A549 (cell line): ENCODE data around the gene CYP2D6.
"Not testable (repeated sequence)": the region's sequence is repeated elsewhere in the genome, so short reads cannot be mapped to it uniquely, and the experiment has no call there.

Experiments
- CTCF ChIP-seq: fragments of >200 bp; sonication (Bioruptor Twin); formaldehyde crosslinking; IDR thresholded peaks from 3 replicates; pipeline ENCODE4 v1.5.1; 2016
- EP300 ChIP-seq, 2 experiments: fragments of >200 bp; sonication (Bioruptor Twin); formaldehyde crosslinking; IDR thresholded peaks; 2 replicates in 1 of 2; 3 replicates in 1 of 2; pipeline ENCODE4 v1.6.1; 2016 to 2017
- MAX ChIP-seq: IDR thresholded peaks from 2 replicates; pipeline ENCODE4 v1.6.1; 2012
- POLR2A ChIP-seq: IDR thresholded peaks from 2 replicates; pipeline ENCODE4 v1.6.1; 2012; ENCODE audit warnings: mild to moderate bottlenecking, low read length
- RCOR1 ChIP-seq: fragments of 150-350 bp; IDR thresholded peaks from 2 replicates; pipeline ENCODE4 v1.6.1; 2014; ENCODE audit warnings: antibody characterized with exemption, low read length, low read depth
- RFX5 ChIP-seq: fragments of 450-650 bp; IDR thresholded peaks from 2 replicates; pipeline ENCODE4 v1.7.1; 2014; ENCODE audit warnings: antibody characterized with exemption, mild to moderate bottlenecking, moderate library complexity
- ZSCAN20 ChIP-seq: fragments of 250-450 bp; sonication (Bioruptor Pico); IDR thresholded peaks from 2 replicates; pipeline ENCODE4 v1.8.0; 2022; ENCODE audit warnings: mild to moderate bottlenecking, moderate library complexity

- not testable (repeated sequence) for TF ChIP-seq POLR2A; CTCF; EP300 (IDR thresholded peaks at IDR 0.05); RCOR1; RFX5; MAX; ZSCAN20 (CRISPR knock-in tag)
These were observed 9.5 kb upstream of the CYP2D6 start for GRCh38 chr22:42140153-42140552.
